Activated naive CD4-positive, alpha-beta T cell treated with anti-CD3 and anti-CD28 coated beads, Interleukin-2, amount 50 U/mL, for 24 hours (primary cell): ENCODE results near the gene SORCS3.

Experiments used
- H3K27ac Mint-ChIP-seq: one replicate; pipeline ENCODE4 v1.8.0; 2021; ENCODE audit warnings: mild to moderate bottlenecking, mixed read lengths
- H3K27me3 Mint-ChIP-seq: one replicate; pipeline ENCODE4 v1.8.0; 2021; ENCODE audit warnings: mixed read lengths
- H3K36me3 Mint-ChIP-seq: one replicate; pipeline ENCODE4 v1.8.0; 2021; ENCODE audit warnings: mixed read lengths
- H3K4me1 Mint-ChIP-seq: one replicate; pipeline ENCODE4 v1.8.0; 2021; ENCODE audit warnings: mixed read lengths
- H3K4me3 Mint-ChIP-seq: one replicate; pipeline ENCODE4 v1.8.0; 2021; ENCODE audit warnings: mild to moderate bottlenecking, mixed read lengths
- H3K9me3 Mint-ChIP-seq: one replicate; pipeline ENCODE4 v1.8.0; 2021; ENCODE audit warnings: mixed read lengths

Gene SORCS3

DNA sequence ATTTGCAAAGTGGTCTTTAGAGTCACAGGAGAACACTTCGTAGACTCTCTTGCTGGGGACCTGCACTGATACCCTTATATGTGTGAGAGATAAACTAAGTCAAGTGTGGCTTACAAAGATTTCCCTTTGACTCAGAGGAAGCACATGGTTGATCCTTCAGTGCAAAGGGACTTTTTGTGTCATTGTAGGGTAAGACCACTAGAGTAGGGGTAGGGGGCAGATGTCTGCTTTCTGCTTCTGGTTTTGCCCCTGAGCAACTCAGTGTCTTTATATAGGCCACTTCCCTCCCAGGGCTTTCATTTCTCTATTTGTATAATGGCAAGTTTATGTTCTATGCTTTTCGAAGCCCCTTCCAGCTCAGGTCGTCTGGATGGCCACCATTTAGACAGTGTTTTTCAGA, 281.7 kb downstream of the SORCS3 start:
- Mint-ChIP-seq H3K36me3 (no peaks in the 10 kb centered on the region), H3K4me1 (no peaks in the 10 kb centered on the region), H3K27me3 (no peaks in the 10 kb centered on the region), H3K27ac (no peak overlapping the region), H3K4me3 (no peak overlapping the region), H3K9me3 (no peaks in the 10 kb centered on the region)

DNA sequence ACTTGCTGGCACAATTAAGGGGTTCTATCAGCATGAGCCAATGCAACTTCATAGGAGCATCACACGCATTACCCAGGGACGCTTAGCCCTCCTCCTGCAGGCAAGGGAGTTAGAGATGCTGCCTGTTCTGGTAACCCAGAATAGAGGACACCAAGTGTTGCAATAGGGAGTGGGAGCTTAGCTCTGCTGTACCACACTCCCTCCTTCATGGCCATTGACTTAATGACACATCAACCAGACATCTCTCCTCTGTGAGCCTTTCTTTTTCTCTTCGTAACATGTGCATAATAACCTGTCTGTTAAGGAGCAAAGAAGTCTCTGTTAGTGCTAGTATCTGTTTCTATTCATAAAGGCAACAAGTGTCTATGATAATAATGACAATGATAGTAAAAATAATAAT, 282.4 kb downstream of the SORCS3 start:
- no peak overlapping the region for H3K4me3 Mint-ChIP-seq

DNA sequence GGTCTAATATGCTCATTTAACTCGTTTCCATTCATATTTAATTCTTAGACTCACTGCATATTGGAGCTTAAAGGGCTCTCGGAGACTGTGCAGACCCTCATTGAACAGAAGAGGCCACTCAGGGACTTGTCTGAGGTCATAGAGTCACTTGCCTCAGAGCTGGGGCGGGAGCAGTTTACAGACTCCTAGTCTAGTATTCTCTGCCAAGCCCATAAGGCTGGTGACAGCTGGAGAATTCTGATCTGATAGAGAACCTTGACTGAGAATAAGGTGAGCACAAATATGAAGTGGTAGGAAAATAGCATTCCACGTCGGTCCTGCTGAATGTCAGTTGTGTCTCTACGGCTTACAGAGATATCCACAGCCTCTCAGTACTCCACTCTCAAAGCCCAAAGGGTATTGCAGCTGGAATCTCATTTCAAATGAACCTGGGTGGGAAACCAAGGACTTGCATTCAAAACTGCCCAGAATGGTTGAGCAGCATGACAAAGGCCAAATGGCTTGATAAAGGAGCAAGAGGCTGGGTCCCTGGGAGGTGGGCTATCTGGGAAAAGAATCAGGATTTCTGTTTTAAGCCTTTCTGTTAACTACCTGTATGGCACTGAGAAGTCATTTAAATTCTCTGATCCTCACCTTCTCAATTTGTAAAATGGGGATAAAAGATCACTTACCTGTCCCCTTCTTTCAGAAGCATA, 283.2 kb downstream of the SORCS3 start:
- no peaks in the 10 kb centered on the region for H3K4me1 Mint-ChIP-seq
- H3K27ac Mint-ChIP-seq = no peak overlapping the region
- H3K27me3 Mint-ChIP-seq = no peaks in the 10 kb centered on the region
- no peaks in the 10 kb centered on the region for H3K36me3 Mint-ChIP-seq
- H3K9me3 Mint-ChIP-seq = no peaks in the 10 kb centered on the region
- H3K4me3 Mint-ChIP-seq = no peak overlapping the region

More for the DNA sequence above, 282.4 kb downstream of the SORCS3 start:
- H3K27ac Mint-ChIP-seq = no peak overlapping the region
- no peaks in the 10 kb centered on the region for H3K36me3 Mint-ChIP-seq
- no peaks in the 10 kb centered on the region for H3K4me1 Mint-ChIP-seq
- no peaks in the 10 kb centered on the region for H3K9me3 Mint-ChIP-seq
- no peaks in the 10 kb centered on the region for H3K27me3 Mint-ChIP-seq

DNA sequence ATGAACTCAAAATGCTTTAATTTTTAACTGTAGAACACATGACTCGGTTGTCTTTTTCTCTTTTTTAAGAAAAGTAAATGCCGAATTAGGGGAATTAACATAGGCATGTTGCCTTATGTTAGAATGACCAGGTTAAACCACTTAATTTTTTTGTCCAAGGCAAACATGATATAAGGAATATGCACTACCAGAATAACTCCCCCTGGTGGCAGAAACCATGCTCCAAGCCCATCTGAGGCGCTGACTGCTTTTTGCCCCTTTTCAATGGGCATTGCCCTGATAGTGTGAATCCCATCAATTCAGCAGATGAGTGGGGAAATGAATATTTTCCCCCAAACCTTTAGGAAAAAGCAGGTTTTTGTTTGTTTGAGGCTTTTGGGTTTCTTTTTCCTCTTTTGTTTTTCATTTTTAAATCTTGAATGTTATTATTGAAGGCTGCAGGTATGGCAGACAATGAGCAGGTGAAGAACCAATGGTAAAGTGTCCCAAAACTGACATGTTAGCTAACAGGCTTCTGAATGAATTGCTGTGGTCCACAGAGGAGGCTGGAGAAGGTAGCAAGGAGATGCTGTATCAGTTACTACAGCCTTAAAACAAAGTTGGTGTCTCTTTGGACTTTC, 284.3 kb downstream of the SORCS3 start:
- no peak overlapping the region for H3K4me3 Mint-ChIP-seq
- no peaks in the 10 kb centered on the region for H3K27me3 Mint-ChIP-seq
- no peaks in the 10 kb centered on the region for H3K36me3 Mint-ChIP-seq
- H3K4me1 Mint-ChIP-seq = no peaks in the 10 kb centered on the region
- H3K27ac Mint-ChIP-seq = no peak overlapping the region
- no peaks in the 10 kb centered on the region for H3K9me3 Mint-ChIP-seq

DNA sequence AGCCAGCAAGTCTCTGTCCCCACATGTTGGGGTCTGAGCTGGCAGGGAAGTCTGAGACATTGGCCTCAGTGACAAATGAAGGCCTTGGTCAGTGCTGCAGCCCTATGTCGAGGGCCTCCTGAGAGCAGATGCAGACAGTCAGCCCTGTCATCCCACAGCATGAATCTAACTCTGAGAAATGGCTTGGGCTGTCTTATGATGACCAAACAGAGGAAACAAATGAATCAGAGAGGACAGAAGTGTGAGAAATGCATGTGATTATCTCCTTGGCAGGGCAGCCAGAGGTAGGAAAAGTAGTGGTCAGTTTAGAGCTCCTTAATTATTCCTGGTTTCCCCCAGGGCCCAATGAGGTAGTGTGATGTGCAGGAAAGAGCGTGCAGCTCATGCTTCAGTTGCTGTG, 287.6 kb downstream of the SORCS3 start:
- Mint-ChIP-seq H3K27ac (no peak overlapping the region), H3K4me1 (peaks cover 26% of the 10 kb centered on the region), H3K4me3 (no peak overlapping the region), H3K27me3 (no peaks in the 10 kb centered on the region), H3K36me3 (no peaks in the 10 kb centered on the region), H3K9me3 (no peaks in the 10 kb centered on the region)

DNA sequence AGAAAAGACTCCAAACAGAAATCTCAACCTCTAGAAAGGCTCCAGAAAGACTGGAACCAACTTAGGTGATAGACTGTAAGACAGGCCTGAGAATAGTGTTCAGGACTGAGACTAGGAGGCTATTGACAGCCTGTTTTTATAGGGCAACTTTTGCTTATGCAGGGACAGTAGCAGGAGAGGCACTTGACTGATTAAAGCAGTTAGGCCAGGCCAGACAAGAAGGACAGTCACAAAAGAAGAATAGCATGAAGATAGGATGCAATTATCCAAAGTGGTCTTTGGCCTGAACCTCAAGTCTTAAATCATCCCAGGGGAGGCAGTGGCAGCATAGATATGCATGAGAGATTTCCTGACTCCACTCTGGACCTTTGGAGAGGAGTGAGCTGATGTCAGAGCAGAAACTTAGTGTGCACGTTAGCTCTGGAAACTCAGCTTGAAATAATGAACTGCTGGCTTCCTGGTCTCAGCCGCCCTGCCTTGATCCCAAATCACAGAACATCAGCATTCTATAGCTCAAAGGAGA, 290.6 kb downstream of the SORCS3 start:
- Mint-ChIP-seq H3K36me3 (peaks cover 2% of the 10 kb centered on the region), H3K27me3 (no peaks in the 10 kb centered on the region), H3K4me1 (peaks cover 53% of the 10 kb centered on the region)

DNA sequence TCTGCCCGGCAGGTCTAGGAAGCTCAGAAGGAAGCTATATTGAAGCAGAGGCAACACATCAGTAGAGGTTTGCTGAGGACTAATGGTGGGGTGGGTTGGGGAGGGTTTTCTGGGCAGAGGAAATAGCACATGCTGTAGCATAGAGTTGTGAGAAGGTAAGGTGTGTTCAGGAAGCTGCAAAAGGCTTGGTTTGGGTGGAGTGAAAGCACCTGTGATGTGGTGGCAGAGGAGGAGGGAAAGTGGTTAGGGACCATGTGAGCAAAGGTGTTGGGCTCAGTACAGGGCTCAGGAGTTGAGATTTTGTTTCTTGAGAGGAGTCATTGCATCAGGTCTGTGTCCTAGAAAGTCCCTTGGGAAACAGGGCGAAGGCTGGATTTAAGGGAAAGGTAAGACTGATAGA, 294.6 kb downstream of the SORCS3 start:
- H3K4me3 Mint-ChIP-seq = peak overlapping the region; percentile 80
- peaks cover 5% of the 10 kb centered on the region for H3K9me3 Mint-ChIP-seq
- H3K36me3 Mint-ChIP-seq = peaks cover 5% of the 10 kb centered on the region
- H3K27me3 Mint-ChIP-seq = no peaks in the 10 kb centered on the region
- peak overlapping the region; percentile 15 for H3K27ac Mint-ChIP-seq
- H3K4me1 Mint-ChIP-seq = peaks cover 78% of the 10 kb centered on the region

More for the DNA sequence above, 290.6 kb downstream of the SORCS3 start:
- peaks cover 5% of the 10 kb centered on the region for H3K9me3 Mint-ChIP-seq
- no peak overlapping the region for H3K4me3 Mint-ChIP-seq
- H3K27ac Mint-ChIP-seq = no peak overlapping the region

DNA sequence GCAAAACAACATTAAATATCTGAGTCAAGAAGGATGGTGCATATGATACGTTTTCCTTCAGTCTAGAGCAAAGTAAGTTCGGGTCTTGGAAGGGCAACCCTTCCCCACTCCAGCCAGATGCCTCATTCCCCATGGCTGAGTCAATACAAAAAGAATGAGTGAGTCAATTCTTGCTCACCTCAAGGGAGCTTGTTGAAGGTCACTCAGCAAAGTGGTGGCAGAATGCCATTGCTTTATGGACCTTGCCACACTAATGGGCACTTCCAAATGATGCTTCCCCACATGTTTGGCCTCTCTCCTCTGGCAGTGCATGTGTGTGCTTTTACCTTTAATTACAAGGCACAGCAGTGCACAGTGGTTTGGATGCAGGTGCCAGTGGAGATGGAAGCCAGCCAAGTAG, 296.5 kb downstream of the SORCS3 start:
- H3K4me3 Mint-ChIP-seq = no peak overlapping the region
- no peaks in the 10 kb centered on the region for H3K27me3 Mint-ChIP-seq
- H3K36me3 Mint-ChIP-seq = peaks cover 5% of the 10 kb centered on the region

DNA sequence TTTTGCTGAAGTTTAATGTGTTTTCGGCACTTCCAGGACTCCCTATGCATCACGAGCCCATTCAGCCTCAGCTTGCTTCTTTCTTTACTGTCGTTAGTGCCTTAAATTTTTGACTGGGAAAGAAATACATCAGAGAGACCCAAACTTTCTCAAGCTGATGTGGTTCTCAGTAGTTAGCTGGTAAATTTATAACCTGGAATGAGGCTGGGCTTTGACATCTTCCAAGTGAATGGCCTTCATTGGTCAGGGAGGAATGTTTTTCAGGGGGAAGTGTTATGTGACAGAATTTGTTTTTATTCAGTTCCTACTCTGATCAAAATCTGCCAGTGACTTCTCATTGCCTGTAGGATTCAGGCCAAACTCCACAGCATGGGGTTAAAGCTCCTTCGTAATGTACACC, 296.9 kb downstream of the SORCS3 start:
- Mint-ChIP-seq H3K36me3 (peaks cover 5% of the 10 kb centered on the region), H3K4me1 (peaks cover 69% of the 10 kb centered on the region), H3K4me3 (no peak overlapping the region), H3K27me3 (no peaks in the 10 kb centered on the region), H3K9me3 (peaks cover 5% of the 10 kb centered on the region), H3K27ac (no peak overlapping the region)

More for the DNA sequence above, 296.5 kb downstream of the SORCS3 start:
- H3K4me1 Mint-ChIP-seq = peaks cover 69% of the 10 kb centered on the region
- no peak overlapping the region for H3K27ac Mint-ChIP-seq
- H3K9me3 Mint-ChIP-seq = peaks cover 5% of the 10 kb centered on the region

DNA sequence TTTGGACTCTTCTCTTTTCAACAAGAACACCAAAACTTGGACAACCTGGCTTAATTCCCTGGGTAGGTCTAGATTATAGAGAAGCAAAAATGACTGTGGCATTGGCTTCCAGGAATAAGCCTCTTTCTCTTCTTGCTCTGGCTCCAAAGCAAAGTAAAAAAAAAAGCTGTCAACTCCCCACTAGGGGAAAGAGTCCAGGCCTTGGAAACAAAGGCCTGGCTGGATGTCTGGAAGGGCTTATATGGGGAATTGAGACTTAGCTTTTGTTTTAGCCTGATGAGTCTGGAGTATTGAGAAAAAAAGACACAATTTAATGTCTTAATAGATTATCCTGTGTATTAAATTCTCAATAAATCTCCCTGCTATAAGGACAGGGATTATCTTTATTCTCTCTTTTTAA, 300.6 kb downstream of the SORCS3 start:
- H3K27ac Mint-ChIP-seq = no peak overlapping the region
- H3K27me3 Mint-ChIP-seq = no peaks in the 10 kb centered on the region
- peaks cover 44% of the 10 kb centered on the region for H3K4me1 Mint-ChIP-seq
- H3K4me3 Mint-ChIP-seq = no peak overlapping the region
- no peaks in the 10 kb centered on the region for H3K9me3 Mint-ChIP-seq
- peaks cover 3% of the 10 kb centered on the region for H3K36me3 Mint-ChIP-seq

DNA sequence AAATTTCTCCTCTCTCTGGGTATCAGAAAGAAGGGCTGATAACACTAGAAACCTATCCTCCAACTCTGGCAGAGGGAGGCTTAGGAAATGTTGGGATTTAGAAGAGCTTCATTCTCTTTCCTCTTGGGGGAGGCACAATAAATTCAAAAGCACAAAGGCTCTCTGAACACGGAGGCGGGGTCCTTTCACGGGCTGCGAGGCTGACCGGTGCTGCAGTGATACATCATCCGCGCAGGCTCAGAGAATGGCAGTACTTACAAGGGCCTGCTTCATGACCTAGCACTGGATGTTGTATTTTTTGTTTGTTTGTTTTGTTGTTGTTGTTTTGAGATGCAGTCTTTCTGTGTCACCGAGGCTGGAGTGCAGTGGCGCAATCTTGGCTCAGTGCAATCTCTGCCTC, 306.2 kb downstream of the SORCS3 start:
- Mint-ChIP-seq H3K4me3 (no peak overlapping the region), H3K36me3 (no peaks in the 10 kb centered on the region), H3K27me3 (no peaks in the 10 kb centered on the region)

DNA sequence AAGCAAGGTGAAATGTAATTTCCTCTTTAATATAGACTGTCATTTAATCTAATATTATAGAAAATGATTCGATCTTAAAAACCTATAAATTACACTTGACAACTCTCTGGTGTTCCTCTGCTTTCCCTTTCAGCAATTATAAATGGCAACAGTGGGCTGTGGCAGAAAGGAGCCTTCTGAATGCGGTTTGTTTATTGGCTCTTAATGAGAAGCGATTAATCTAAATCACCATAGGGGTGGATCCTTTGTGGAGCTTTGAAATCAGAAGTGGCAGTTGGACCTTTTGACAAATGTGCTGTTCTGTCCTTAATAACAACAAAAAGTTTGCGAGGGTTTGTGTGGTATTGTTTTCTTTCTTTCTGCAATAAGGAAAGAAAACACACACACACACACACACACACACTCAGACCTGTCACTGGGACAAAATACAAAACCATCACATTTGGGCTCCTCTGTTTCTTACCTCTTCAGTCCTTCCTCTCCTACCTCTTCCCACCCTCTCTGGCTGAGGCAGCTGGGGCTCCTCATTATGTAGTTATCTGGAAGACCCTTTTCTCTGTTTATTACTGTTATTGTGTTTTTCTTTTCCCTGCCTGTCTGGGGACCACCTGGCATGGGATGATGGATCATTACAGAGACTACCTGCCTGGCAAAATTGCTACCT, 316.2 kb downstream of the SORCS3 start:
- H3K4me1 Mint-ChIP-seq = peaks cover 4% of the 10 kb centered on the region

More for the DNA sequence above, 306.2 kb downstream of the SORCS3 start:
- no peak overlapping the region for H3K27ac Mint-ChIP-seq
- H3K9me3 Mint-ChIP-seq = no peaks in the 10 kb centered on the region
- H3K4me1 Mint-ChIP-seq = peaks cover 42% of the 10 kb centered on the region

DNA sequence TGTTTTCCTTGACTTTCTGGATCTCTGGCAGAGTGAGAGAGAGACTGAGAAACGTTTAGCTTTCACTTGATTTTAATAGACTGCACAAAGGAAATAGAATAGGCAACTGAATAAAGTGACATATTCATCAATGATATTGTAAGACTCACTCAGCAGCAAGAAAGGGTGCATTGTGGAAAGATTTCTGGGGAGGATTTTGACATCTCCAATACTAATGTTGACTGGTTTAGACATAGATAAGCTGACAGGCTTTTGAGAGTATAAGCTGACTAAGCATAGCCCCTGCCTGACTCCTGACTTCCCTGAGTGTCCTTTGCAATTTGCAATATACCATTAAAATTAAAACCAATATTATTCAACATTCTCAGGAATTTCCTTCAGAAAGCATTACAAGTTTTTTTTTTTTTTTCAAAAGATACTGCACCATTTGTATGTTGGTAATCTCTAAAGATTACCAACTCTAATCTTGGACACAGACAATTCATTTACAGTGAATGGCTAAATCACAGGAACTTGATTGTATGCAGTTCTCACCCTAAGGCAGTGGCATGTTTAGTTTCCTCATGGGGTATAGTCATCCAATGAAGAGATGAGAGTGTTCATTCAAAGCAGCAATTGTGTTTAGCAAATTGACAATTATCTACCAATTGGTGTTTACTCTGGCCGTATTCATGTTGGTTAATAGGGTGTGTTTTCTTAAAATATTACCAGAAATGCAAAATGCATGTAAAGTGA, 325.6 kb downstream of the SORCS3 start:
- no peak overlapping the region for H3K4me3 Mint-ChIP-seq
- no peaks in the 10 kb centered on the region for H3K9me3 Mint-ChIP-seq
- peaks cover 4% of the 10 kb centered on the region for H3K36me3 Mint-ChIP-seq
- peaks cover 4% of the 10 kb centered on the region for H3K4me1 Mint-ChIP-seq
- H3K27me3 Mint-ChIP-seq = no peaks in the 10 kb centered on the region
- H3K27ac Mint-ChIP-seq = no peak overlapping the region

More for the DNA sequence above, 316.2 kb downstream of the SORCS3 start:
- Mint-ChIP-seq H3K36me3 (peaks cover 2% of the 10 kb centered on the region), H3K27me3 (no peaks in the 10 kb centered on the region), H3K9me3 (peaks cover 3% of the 10 kb centered on the region), H3K27ac (no peak overlapping the region), H3K4me3 (no peak overlapping the region)

DNA sequence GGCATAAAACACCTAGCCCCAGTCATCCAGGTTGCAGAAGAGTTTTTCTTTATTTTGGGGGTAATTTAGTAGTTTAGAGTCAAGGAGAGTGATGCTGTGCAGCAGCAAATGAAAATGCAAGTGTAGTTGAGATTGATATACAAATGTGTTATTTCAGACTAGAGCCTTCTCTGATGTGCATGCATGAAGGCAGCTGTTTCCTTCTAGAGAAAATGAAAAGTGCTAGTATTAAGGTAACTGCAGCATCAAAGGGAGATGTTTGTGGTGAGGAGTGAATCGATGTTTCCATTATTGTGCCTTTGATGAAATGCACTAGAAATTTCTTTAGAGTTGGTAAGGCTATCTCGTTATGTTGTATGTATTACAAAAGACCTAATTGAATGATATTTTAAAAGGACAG, 339.3 kb downstream of the SORCS3 start:
- no peaks in the 10 kb centered on the region for H3K27me3 Mint-ChIP-seq
- H3K27ac Mint-ChIP-seq = peak overlapping the region; percentile 53
- H3K4me1 Mint-ChIP-seq = peaks cover 35% of the 10 kb centered on the region
- peaks cover 4% of the 10 kb centered on the region for H3K9me3 Mint-ChIP-seq
- H3K4me3 Mint-ChIP-seq = peak overlapping the region; percentile 27
- H3K36me3 Mint-ChIP-seq = peaks cover 13% of the 10 kb centered on the region

DNA sequence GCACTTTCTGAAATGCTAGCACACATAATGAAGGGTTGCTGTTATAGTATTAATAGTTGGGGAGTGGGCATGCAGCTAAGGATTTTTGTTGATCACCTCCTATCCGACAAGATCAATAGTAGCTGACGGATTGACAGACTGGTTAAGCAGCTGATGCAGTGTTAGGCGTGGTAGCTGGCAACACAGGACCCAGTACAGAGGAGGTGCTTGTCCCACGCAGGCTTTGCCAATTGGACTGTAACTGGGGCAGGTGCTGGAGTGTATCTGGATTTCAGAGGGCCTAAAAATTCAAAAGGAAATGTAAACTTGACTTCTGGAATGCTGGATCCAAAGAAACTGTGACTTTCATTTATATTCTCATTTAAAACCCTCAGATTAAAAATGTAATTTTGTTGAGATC, 340.9 kb downstream of the SORCS3 start:
- Mint-ChIP-seq H3K27ac (no peak overlapping the region), H3K4me3 (no peak overlapping the region), H3K9me3 (peaks cover 8% of the 10 kb centered on the region), H3K36me3 (peaks cover 16% of the 10 kb centered on the region), H3K4me1 (peaks cover 35% of the 10 kb centered on the region), H3K27me3 (no peaks in the 10 kb centered on the region)
